ENCODE data around the gene IER5L.

The IER5L gene

GRCh38 chr9:129177791-129178567 is at the start of gene IER5L (continued):
- no peak for TF ChIP-seq ZNF518A (tag by site-specific recombination; conservative IDR thresholded peaks at IDR 0.05; ENCODE audit: low read depth)
- 0 out of 2 replicates have a peak, but pooled peaks have one; percentile 42 for TF ChIP-seq BCL11B (tag by site-specific recombination; IDR thresholded peaks at IDR 0.05; ENCODE audit: low read depth)
- TF ChIP-seq, protein P1, sequence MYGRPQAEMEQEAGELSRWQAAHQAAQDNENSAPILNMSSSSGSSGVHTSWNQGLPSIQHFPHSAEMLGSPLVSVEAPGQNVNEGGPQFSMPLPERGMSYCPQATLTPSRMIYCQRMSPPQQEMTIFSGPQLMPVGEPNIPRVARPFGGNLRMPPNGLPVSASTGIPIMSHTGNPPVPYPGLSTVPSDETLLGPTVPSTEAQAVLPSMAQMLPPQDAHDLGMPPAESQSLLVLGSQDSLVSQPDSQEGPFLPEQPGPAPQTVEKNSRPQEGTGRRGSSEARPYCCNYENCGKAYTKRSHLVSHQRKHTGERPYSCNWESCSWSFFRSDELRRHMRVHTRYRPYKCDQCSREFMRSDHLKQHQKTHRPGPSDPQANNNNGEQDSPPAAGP (tag by site-specific recombination; IDR thresholded peaks at IDR 0.05): peak; percentile 75; the same call in 1 of the 2 replicates
- no peak for TF ChIP-seq ZNF549 (tag by site-specific recombination; IDR thresholded peaks at IDR 0.05)
- peak; percentile 73 for TF ChIP-seq CTCF (tag by site-specific recombination; IDR thresholded peaks at IDR 0.05)
- no peak for TF ChIP-seq ZNF548 (tag by site-specific recombination; IDR thresholded peaks at IDR 0.05)
- TF ChIP-seq ZNF501 (tag by site-specific recombination; IDR thresholded peaks at IDR 0.05): peak; percentile 93
- no peak for TF ChIP-seq GLI2 (tag by site-specific recombination; IDR thresholded peaks at IDR 0.05; ENCODE audit: borderline replicate concordance, low read depth)
- TF ChIP-seq, protein P2, sequence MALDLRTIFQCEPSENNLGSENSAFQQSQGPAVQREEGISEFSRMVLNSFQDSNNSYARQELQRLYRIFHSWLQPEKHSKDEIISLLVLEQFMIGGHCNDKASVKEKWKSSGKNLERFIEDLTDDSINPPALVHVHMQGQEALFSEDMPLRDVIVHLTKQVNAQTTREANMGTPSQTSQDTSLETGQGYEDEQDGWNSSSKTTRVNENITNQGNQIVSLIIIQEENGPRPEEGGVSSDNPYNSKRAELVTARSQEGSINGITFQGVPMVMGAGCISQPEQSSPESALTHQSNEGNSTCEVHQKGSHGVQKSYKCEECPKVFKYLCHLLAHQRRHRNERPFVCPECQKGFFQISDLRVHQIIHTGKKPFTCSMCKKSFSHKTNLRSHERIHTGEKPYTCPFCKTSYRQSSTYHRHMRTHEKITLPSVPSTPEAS (tag by site-specific recombination; IDR thresholded peaks at IDR 0.05): no peak
- no peak for TF ChIP-seq ZNF366 (tag by site-specific recombination; conservative IDR thresholded peaks at IDR 0.05)
- TF ChIP-seq GLI4 (tag by site-specific recombination; IDR thresholded peaks at IDR 0.05): 0 out of 2 replicates have a peak, but pooled peaks have one; percentile 51
- TF ChIP-seq ZNF133 (tag by site-specific recombination; IDR thresholded peaks at IDR 0.05): no peak
- TF ChIP-seq ZNF211 (tag by site-specific recombination; IDR thresholded peaks at IDR 0.05; ENCODE audit: low read depth): no peak
- TF ChIP-seq ZNF555 (tag by site-specific recombination; conservative IDR thresholded peaks at IDR 0.05): no peak
- TF ChIP-seq SCRT2 (tag by site-specific recombination; IDR thresholded peaks at IDR 0.05): no peak
- TF ChIP-seq ZNF48 (tag by site-specific recombination; IDR thresholded peaks at IDR 0.05): no peak
- peak; percentile 36; the same call in 1 of the 2 replicates for TF ChIP-seq REST (tag by site-specific recombination; IDR thresholded peaks at IDR 0.05)
- no peak for TF ChIP-seq ZNF248 (tag by site-specific recombination; IDR thresholded peaks at IDR 0.05)
- TF ChIP-seq ZNF23 (tag by site-specific recombination; IDR thresholded peaks at IDR 0.05; ENCODE audit: borderline replicate concordance): no peak
- TF ChIP-seq ZNF239 (tag by site-specific recombination; IDR thresholded peaks at IDR 0.05): no peak
- no peak for TF ChIP-seq AEBP2 (tag by site-specific recombination; IDR thresholded peaks at IDR 0.05; ENCODE audit: borderline replicate concordance)
- TF ChIP-seq ZNF837 (tag by site-specific recombination; IDR thresholded peaks at IDR 0.05): peak; percentile 62; the same call in 1 of the 2 replicates
- no peak for TF ChIP-seq PRDM6 (tag by site-specific recombination; IDR thresholded peaks at IDR 0.05)
